Retinal pigment epithelial cell (primary cell): Measurements from ENCODE around the gene PNPLA5.

Experiments used
- DNase-seq: peaks from one replicate; pipeline ENCODE4 v3.0.0-alpha.2; 2010; ENCODE audit warnings: low read depth
- H3K4me3 ChIP-seq: 2 replicates; pipeline ENCODE4 v1.5.1; 2011; ENCODE audit warnings: mild to moderate bottlenecking, low read length, control low read depth, moderate library complexity
- TF ChIP-seq, protein P1 (sequence below): conservative IDR thresholded peaks from 2 replicates; pipeline ENCODE4 v1.5.1; 2011; ENCODE audit warnings: low read depth, low read length, control low read depth, inconsistent platforms

PNPLA5 gene

DNA sequence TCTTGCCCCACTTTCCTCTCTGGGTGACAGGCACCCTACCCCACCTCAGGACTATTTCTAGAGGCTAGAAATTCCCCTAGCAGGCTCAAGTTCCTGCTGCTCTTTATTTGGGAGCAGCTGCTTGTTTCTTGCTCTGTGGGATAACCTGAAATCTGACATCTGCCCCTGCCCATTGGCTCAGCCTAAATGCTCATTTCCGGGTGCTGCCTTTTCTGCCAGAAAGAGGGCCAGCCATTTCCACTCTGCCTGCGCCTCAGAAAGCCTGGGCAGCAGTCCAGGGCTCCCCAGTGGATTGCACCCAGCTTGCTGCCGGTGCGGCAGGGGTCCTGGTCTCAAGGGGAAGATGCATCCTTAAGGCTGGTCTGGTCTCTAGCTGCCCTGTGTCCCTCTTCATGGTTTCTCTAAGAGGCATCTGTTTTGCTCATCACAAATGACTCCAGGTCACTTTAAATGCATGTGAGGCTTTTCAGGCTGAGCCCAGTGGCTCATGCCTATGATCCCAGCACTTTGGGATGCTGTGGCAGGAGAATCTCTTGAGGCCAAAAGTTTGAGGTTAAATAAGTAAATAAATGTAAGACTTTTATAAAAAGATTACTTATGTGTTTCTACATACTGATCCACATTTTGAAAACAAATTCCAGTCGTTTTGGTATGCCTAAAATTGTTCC lies 10.3 kb upstream of the PNPLA5 start:
- no peak for DNase-seq
- TF ChIP-seq, protein P1, sequence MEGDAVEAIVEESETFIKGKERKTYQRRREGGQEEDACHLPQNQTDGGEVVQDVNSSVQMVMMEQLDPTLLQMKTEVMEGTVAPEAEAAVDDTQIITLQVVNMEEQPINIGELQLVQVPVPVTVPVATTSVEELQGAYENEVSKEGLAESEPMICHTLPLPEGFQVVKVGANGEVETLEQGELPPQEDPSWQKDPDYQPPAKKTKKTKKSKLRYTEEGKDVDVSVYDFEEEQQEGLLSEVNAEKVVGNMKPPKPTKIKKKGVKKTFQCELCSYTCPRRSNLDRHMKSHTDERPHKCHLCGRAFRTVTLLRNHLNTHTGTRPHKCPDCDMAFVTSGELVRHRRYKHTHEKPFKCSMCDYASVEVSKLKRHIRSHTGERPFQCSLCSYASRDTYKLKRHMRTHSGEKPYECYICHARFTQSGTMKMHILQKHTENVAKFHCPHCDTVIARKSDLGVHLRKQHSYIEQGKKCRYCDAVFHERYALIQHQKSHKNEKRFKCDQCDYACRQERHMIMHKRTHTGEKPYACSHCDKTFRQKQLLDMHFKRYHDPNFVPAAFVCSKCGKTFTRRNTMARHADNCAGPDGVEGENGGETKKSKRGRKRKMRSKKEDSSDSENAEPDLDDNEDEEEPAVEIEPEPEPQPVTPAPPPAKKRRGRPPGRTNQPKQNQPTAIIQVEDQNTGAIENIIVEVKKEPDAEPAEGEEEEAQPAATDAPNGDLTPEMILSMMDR = no peak
- no peak overlapping the region for H3K4me3 ChIP-seq

DNA sequence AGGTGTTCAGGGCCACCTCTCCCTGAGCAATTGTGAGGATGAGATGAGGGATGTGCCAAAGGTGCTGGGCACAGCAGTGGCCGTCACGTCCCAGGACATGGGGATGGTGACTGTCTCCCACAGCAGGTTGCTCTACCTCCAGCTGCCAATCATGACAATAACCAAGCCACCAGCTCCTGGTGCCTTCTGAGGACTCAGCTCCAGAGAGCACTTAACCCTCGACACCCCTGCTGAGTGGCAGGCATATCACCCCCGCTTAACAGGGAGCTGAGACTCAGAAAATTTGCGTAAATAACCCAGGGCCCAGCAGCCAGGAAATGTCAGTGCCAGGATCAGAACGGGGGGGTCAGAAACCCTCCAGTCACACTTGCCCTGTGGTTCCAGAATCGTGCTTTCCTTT lies 8.4 kb upstream of the PNPLA5 start:
- no peak for DNase-seq
- no peak overlapping the region for H3K4me3 ChIP-seq
- TF ChIP-seq, protein P1 = no peak

DNA sequence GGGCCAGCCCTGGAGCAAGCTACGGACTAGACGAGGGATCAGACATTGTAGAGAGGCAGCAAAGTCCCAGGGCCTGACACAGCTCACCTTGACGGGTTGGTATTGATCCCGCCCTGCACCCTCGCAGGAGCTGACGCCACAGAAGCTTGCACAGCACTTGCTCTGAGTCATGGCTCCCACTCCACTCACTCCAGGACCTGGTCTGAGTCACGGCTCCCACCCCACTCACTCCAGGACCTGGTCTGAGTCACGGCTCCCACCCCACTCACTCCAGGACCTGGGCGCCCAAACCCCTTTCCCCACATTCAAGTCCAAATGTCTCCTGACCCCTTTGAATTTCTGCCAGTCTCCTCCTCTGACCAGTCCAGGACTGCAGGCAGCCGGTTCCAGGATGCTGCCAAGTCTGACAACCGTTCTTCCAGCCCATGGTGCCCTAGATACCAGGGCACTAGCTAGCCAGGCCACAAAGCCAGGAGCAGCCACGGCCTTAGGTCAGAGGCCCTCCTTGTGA lies 6.0 kb upstream of the PNPLA5 start:
- TF ChIP-seq, protein P1 = no peak
- H3K4me3 ChIP-seq = no peak overlapping the region
- no peak for DNase-seq

DNA sequence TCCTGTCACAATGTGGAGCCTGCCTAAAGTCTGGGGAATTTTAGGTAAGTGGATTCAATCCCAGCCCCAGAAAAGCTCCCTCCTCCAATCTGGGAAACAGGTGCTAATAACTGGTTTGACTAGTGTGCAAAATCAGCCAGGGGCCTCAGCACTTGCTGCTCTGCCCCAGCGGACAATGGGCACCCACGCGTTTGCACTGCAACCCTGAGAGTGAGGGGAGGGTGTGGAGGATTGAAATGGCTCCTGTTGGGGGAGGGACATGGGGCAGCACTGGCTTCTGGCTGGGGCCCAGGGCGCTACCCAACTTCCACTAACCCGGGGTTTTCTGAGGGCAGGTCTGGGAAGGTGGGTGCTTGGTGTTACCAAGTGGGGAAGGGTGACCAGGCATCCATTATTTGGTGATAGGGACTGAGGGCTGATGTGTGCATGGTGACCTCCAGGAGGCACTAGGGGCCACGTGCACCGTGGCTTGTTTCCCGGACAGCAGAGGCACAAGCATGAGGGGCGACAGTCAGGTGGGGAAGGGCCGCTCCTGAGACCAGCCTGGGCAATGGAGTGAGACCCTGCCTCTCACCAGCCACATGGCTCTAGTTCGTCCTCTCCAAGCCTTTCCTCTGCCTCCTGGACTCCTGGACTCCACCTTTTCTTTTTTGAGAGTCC lies 4.3 kb upstream of the PNPLA5 start:
- H3K4me3 ChIP-seq = no peak overlapping the region
- no peak for DNase-seq
- TF ChIP-seq, protein P1 = peak; percentile 17

DNA sequence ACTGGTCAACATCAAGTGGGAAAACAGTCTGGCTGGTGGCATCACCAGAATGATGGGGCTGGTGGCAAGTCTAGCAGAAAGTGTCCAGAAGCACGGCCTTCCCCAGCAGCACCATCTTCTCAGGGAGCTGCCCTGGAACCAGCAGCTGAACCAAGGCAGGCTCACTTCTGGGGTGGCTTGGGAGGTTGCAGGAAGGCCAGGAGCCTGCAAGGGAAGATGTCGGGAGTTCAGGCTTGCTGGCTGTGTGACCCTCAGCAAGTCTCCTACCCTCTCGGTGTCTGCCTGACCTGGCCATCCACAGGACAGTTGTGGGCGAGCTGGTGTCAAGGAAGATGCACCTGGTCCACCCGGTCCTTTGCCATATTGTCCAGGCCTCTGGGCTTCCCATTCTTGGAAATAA lies 2.3 kb upstream of the PNPLA5 start:
- no peak overlapping the region for H3K4me3 ChIP-seq
- TF ChIP-seq, protein P1 = no peak
- no peak for DNase-seq

DNA sequence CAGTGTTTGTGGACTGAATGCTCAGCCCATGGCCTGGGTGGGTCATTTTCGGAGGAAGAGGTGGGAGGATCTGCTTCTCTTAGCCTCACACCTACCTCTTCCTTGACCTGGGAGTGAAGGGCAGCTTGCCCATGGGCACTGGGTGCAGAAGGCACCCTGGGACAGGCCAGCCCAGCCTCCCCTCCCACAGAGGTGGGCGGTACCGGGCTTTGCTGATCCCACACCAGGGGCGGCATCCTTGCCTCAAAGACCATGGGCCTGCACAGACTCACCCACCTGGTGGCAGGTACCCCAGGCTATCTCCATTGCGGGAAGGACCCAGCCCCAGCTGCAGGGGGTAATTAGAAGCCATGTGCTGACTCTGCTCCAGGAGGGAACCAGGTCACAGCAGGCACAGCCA lies 1.5 kb upstream of the PNPLA5 start:
- H3K4me3 ChIP-seq = no peak overlapping the region
- no peak for DNase-seq
- TF ChIP-seq, protein P1 = no peak
